Measurements from ENCODE around the gene LRRC56. TPM values are rescaled to one million over a fixed set of nuclear protein-coding genes. Genes with fewer than 3 reads are reported as not detected.

LRRC56 gene
- total and polyA plus RNA-seq, 2 experiments from 2014 or later = 0.73 to 0.87 TPM

- Mint-ChIP-seq H3K27ac (no peak overlapping the region), H3K4me3 (no peak overlapping the region; the same call in 2 of the 3 replicates)
Observed at GRCh38 chr11:592501-592900, 55.2 kb downstream of the LRRC56 start.

More at GRCh38 chr11:592501-592900, 55.2 kb downstream of the LRRC56 start:
- Mint-ChIP-seq H3K9me3 (no peaks in the 10 kb centered on the region; the same call in none of the 3 replicates), H3K4me1 (no peaks in the 10 kb centered on the region; the same call in 2 of the 3 replicates), H3K36me3 (ENCODE audit: low read depth) (peaks cover 83% of the 10 kb centered on the region), H3K27me3 (ENCODE audit: insufficient read depth, low read depth, poor library complexity) (peaks cover 18% of the 10 kb centered on the region)
- no peaks in the 10 kb centered on the region for H3K4me1 ChIP-seq (ENCODE audit: insufficient read depth)
- no peaks in the 10 kb centered on the region for H3K9me2 ChIP-seq (ENCODE audit: insufficient read depth)
- H3K27ac ChIP-seq (ENCODE audit: low read depth) = no peak overlapping the region
- ATAC-seq (no peak), DNase-seq (ENCODE audit: low spot score) (no peak)
- peaks cover 19% of the 10 kb centered on the region for H3F3A ChIP-seq (replicated peaks; ENCODE audit: low read depth)
- no peak overlapping the region for H3K4me2 ChIP-seq
- peaks cover 22% of the 10 kb centered on the region; the same call in 1 of the 2 replicates for H3K36me3 ChIP-seq (ENCODE audit: insufficient read depth)
- no peaks in the 10 kb centered on the region for H3K27me3 ChIP-seq (ENCODE audit: insufficient read depth)
- H3K79me2 ChIP-seq (replicated peaks; ENCODE audit: insufficient read depth) = peaks cover 19% of the 10 kb centered on the region; the same call in 1 of the 2 replicates
- TF ChIP-seq ZNF114 (CRISPR knock-in tag; IDR thresholded peaks at IDR 0.05) (no peak), ETS1 (IDR thresholded peaks at IDR 0.05) (no peak), CTCF (conservative IDR thresholded peaks at IDR 0.05; ENCODE audit: low read depth in 2 of 2) (no peak), NANOG (IDR thresholded peaks at IDR 0.05; ENCODE audit: borderline replicate concordance) (no peak), REST (IDR thresholded peaks at IDR 0.05; ENCODE audit: unreplicated experiment) (no peak), EZH2phosphoT487 (IDR thresholded peaks at IDR 0.05; ENCODE audit: unreplicated experiment) (no peak), JUNB (IDR thresholded peaks at IDR 0.05; ENCODE audit: unreplicated experiment) (no peak), POLR2AphosphoS5 (IDR thresholded peaks at IDR 0.05; ENCODE audit: low read depth) (no peak), EZH2 (IDR thresholded peaks at IDR 0.05; ENCODE audit: low read depth, unreplicated experiment) (no peak), CREB1 (CRISPR knock-in tag; IDR thresholded peaks at IDR 0.05; ENCODE audit: low read depth) (no peak), STAT1 (IDR thresholded peaks at IDR 0.05; ENCODE audit: unreplicated experiment) (no peak), ZNF331 (CRISPR knock-in tag; IDR thresholded peaks at IDR 0.05; ENCODE audit: low read depth) (no peak), ZNF462 (CRISPR knock-in tag; IDR thresholded peaks at IDR 0.05) (no peak)
- H4K20me1 ChIP-seq (replicated peaks; ENCODE audit: insufficient read depth) = peaks cover 24% of the 10 kb centered on the region
- no peak overlapping the region for H3K4me3 ChIP-seq
- no peak overlapping the region for H2AFZ ChIP-seq

Data from GM23338 (cell line).